B cell (primary cell): ENCODE data around the gene ENC1.

Experiments used
- EZH2 ChIP-seq: IDR thresholded peaks from 2 replicates; pipeline ENCODE4 v1.6.1; 2012; ENCODE audit warnings: borderline replicate concordance, low read depth, mild to moderate bottlenecking, moderate library complexity, low read length; ENCODE audit not compliant: insufficient read depth, poor library complexity, severe bottlenecking
- TF ChIP-seq, protein P1 (sequence below): fragments of 200-600 bp; IDR thresholded peaks from one replicate; pipeline ENCODE4 v1.8.0; 2022; ENCODE audit warnings: antibody characterized with exemption, mild to moderate bottlenecking

DNA sequence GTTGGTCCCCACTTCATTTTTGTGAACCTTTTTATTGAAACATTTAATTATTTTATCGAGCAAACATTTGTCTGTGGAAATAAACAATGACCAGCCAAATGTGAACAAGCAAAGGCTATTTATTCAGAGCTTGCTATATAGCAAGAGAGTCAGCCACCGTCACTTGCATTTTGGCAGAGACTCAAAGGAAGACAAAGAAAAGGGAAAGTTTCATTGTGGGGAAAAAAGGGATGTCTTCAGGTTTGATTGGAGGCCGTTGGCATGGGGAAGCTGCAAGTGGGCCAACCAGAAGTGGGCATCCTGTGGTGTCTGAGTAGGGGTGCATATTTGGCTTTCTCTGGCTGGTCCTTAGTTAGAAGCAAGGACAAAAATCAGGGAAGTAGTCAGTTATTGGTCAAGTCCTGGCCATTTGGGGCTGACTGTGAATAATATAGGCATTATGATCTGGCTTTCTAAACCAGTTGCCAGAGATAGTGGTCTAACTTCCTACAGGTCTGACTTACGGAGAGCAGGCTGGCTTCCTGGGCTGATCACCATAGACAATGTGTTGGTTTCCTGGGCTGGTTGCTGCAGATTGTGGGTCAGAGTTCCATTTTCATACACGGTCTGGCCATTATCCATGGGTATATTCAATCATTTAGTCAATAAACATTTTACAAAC is 16.6 kb downstream of the ENC1 start:
- TF ChIP-seq, protein P1, sequence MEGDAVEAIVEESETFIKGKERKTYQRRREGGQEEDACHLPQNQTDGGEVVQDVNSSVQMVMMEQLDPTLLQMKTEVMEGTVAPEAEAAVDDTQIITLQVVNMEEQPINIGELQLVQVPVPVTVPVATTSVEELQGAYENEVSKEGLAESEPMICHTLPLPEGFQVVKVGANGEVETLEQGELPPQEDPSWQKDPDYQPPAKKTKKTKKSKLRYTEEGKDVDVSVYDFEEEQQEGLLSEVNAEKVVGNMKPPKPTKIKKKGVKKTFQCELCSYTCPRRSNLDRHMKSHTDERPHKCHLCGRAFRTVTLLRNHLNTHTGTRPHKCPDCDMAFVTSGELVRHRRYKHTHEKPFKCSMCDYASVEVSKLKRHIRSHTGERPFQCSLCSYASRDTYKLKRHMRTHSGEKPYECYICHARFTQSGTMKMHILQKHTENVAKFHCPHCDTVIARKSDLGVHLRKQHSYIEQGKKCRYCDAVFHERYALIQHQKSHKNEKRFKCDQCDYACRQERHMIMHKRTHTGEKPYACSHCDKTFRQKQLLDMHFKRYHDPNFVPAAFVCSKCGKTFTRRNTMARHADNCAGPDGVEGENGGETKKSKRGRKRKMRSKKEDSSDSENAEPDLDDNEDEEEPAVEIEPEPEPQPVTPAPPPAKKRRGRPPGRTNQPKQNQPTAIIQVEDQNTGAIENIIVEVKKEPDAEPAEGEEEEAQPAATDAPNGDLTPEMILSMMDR: no peak
- no peak for TF ChIP-seq EZH2
